Eye (tissue), 1 donor: ENCODE measurements around the gene ABHD2.

Experiments
- DNase-seq: peaks from one replicate; pipeline ENCODE4 v3.0.0-alpha.2; 2015

Gene ABHD2

GRCh38 chr15:89197503-89197971 lies 109.3 kb downstream of the ABHD2 start:
- DNase-seq, result peak; percentile 70

- DNase-seq, result no peak
Measured at GRCh38 chr15:89198196-89198595, 109.9 kb downstream of the ABHD2 start.

GRCh38 chr15:89198934-89199333 lies 110.7 kb downstream of the ABHD2 start:
- DNase-seq, result peak; percentile 41

- peak; percentile 37 for DNase-seq
Measured at GRCh38 chr15:89199746-89200145, 111.5 kb downstream of the ABHD2 start.

- no peak for DNase-seq
Measured at GRCh38 chr15:89200182-89200581, 111.9 kb downstream of the ABHD2 start.

GRCh38 chr15:89201465-89202005 lies 113.3 kb downstream of the ABHD2 start:
- DNase-seq, result no peak

GRCh38 chr15:89203705-89204273 lies 115.5 kb downstream of the ABHD2 start:
- no peak for DNase-seq

GRCh38 chr15:89205991-89206585 lies 117.8 kb downstream of the ABHD2 start:
- no peak for DNase-seq

- DNase-seq, result peak; percentile 87
Measured at GRCh38 chr15:89206908-89207331, 118.7 kb downstream of the ABHD2 start.

GRCh38 chr15:89208256-89208655 lies 120.0 kb downstream of the ABHD2 start:
- DNase-seq, result no peak

GRCh38 chr15:89209057-89209456 lies 120.8 kb downstream of the ABHD2 start:
- DNase-seq, result no peak

- no peak for DNase-seq
Measured at GRCh38 chr15:89211678-89212170, 123.5 kb downstream of the ABHD2 start.

- no peak for DNase-seq
Measured at GRCh38 chr15:89215627-89216026, 127.4 kb downstream of the ABHD2 start.

GRCh38 chr15:89217031-89217430 lies 128.8 kb downstream of the ABHD2 start:
- DNase-seq, result no peak

GRCh38 chr15:89217686-89218376 lies 129.6 kb downstream of the ABHD2 start:
- no peak for DNase-seq

- DNase-seq, result no peak
Measured at GRCh38 chr15:89218531-89218930, 130.3 kb downstream of the ABHD2 start.

- peak; percentile 75 for DNase-seq
Measured at GRCh38 chr15:89221543-89221942, 133.3 kb downstream of the ABHD2 start, which contains the start of gene RLBP1. Gene RLBP1, minus strand, starts transcription at chr15:89221579. Its CDS starts 2,604 bp downstream, at chr15:89218975.

- DNase-seq, result no peak
Measured at GRCh38 chr15:89225588-89225987, 137.3 kb downstream of the ABHD2 start.

- DNase-seq, result no peak
Measured at GRCh38 chr15:89226359-89227221, 138.3 kb downstream of the ABHD2 start.

- no peak for DNase-seq
Measured at GRCh38 chr15:89227425-89227824, 139.2 kb downstream of the ABHD2 start.

- DNase-seq, result no peak
Measured at GRCh38 chr15:89230277-89230676, 142.0 kb downstream of the ABHD2 start.

- no peak for DNase-seq
Measured at GRCh38 chr15:89231832-89232231, 143.6 kb downstream of the ABHD2 start.
